ENCODE measurements around the gene ZNF467.
A peak's percentile ranks its signal among the peaks of the same experiment; 100 is the strongest.

Gene ZNF467

GRCh38 chr7:149808311-149808710, 34.9 kb upstream of the ZNF467 start:
- no peak for DNase-seq

GRCh38 chr7:149806726-149807125, 33.3 kb upstream of the ZNF467 start:
- no peak for DNase-seq

- DNase-seq, result no peak
These were observed 30.7 kb upstream of the ZNF467 start for GRCh38 chr7:149804106-149804505.

- DNase-seq, result no peak
These were observed 30.2 kb upstream of the ZNF467 start for GRCh38 chr7:149803551-149804074.

GRCh38 chr7:149802966-149803365, 29.6 kb upstream of the ZNF467 start:
- no peak for DNase-seq

DNA sequence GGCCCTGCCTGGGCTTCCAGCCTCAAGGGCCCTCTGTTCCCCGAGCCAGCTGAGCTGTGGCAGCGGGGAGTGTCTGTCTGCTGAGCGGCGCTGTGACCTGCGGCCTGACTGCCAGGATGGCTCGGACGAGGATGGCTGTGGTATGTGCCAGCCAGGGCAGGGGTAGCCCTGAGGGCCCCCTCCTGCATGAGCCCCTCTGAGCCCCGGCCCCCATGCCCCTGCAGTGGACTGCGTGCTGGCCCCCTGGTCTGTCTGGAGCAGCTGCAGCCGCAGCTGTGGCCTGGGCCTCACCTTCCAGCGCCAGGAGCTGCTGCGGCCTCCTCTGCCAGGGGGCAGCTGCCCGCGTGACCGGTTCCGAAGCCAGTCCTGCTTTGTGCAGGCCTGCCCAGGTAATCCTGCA, 28.4 kb upstream of the ZNF467 start:
- DNase-seq, result no peak

GRCh38 chr7:149801002-149801566, 27.7 kb upstream of the ZNF467 start:
- DNase-seq, result no peak

DNA sequence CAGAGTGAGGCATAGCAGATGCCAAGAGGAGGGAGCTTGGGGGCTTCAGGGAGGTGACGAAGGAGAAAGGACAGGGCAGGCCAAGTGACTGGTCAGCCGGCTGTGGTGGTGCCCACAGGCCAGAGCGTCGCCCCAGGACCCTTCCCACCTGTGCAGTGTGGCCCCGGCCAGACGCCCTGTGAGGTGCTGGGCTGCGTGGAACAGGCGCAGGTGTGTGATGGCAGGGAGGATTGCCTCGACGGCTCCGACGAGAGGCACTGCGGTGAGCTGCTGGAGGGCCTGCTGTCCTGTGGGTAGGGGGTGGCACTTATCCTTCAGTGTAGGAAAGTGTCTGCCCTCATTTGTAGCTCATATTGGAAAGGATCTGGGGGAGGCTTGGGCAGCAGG, 26.8 kb upstream of the ZNF467 start:
- DNase-seq, result no peak

GRCh38 chr7:149799397-149800168, 26.2 kb upstream of the ZNF467 start:
- peak in 2 of 4 experiments; percentile 49 to 53 for DNase-seq

GRCh38 chr7:149797771-149798170, 24.4 kb upstream of the ZNF467 start:
- DNase-seq, result no peak

- DNase-seq, result no peak
These were observed 23.0 kb upstream of the ZNF467 start for GRCh38 chr7:149796287-149796860.

- no peak for DNase-seq
These were observed 21.7 kb upstream of the ZNF467 start for GRCh38 chr7:149795126-149795525.

- no peak for DNase-seq
These were observed 21.3 kb upstream of the ZNF467 start for GRCh38 chr7:149794661-149795060.

- DNase-seq, result no peak
These were observed 19.9 kb upstream of the ZNF467 start for GRCh38 chr7:149793261-149793660.

DNA sequence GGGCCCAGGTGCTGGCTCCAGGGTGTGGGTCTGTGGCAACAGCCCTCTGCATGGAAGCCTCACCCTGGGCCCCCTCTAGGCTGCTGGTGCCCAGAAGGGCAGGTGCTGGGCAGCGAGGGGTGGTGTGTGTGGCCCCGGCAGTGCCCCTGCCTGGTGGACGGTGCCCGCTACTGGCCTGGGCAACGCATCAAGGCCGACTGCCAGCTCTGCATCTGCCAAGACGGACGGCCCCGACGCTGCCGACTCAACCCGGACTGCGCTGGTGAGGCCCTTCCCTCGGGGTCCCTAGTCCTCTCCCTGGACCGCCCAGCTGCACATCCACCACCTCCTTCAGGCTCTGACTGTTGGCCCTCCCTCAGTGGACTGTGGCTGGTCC, 18.8 kb upstream of the ZNF467 start:
- DNase-seq, result no peak

- DNase-seq, result no peak
These were observed 18.2 kb upstream of the ZNF467 start for GRCh38 chr7:149791411-149792219.

DNA sequence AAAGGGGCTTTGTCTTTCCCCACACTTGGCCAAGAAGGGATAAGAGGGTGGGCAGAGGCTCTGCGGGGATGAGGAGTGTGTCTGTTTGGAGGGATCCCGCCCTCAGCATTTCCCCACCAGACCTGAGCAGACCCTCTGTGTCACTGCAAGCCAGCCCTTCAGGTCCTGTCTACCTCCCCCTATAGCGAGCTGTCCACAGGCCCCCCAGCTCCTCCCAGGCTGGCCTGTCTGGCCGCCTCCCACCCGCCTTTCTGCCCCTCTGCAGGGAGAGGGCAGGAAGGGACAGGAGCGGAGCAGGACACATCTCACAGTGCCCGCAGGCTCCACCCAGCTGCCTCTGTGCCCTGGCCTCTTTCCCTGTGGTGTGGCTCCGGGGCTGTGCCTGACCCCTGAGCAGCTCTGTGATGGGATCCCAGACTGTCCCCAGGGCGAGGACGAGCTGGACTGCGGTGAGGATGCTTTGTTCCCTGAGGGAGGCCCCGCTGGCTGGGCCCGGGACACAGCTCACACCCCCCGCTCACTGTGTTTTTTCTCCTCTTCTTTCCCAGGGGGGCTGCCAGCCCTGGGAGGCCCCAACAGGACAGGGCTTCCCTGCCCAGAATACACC, 17.5 kb upstream of the ZNF467 start:
- DNase-seq, result no peak

- DNase-seq, result peak in 1 of 4 experiments; percentile 19
These were observed 16.8 kb upstream of the ZNF467 start for GRCh38 chr7:149790146-149790548.

GRCh38 chr7:149789101-149789500, 15.7 kb upstream of the ZNF467 start:
- no peak for DNase-seq

DNA sequence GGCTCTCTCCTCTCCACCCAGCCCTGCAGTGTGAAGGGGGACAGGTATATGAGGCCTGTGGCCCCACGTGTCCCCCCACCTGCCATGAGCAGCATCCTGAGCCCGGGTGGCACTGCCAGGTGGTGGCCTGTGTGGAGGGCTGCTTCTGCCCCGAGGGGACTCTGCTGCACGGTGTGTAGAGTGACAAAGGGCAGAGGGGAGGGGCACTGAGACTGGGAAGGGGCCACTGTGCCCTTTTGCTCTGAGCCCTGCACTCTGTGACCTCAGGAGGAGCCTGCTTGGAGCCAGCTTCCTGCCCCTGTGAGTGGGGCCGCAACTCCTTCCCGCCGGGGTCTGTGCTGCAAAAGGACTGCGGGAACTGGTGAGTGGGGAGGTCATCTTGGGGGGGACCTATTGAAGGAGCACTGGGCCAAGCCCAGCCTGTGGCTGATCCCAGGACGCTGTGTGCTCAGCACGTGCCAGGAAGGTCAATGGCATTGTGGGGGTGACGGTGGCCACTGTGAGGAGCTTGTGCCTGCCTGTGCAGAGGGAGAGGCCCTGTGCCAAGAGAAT, 15.0 kb upstream of the ZNF467 start:
- no peak for DNase-seq

- DNase-seq, result peak in 1 of 4 experiments; percentile 23
These were observed 14.3 kb upstream of the ZNF467 start for GRCh38 chr7:149787428-149788299.

- DNase-seq, result no peak
These were observed 12.6 kb upstream of the ZNF467 start for GRCh38 chr7:149785983-149786382.

Measured in activated naive CD4-positive, alpha-beta T cell (primary cell).